ENCODE data around the gene PPP1R26.
"Not testable (repeated sequence)": the region's sequence is repeated elsewhere in the genome, so short reads cannot be mapped to it uniquely, and the experiment has no call there.

PPP1R26 gene, protein sequence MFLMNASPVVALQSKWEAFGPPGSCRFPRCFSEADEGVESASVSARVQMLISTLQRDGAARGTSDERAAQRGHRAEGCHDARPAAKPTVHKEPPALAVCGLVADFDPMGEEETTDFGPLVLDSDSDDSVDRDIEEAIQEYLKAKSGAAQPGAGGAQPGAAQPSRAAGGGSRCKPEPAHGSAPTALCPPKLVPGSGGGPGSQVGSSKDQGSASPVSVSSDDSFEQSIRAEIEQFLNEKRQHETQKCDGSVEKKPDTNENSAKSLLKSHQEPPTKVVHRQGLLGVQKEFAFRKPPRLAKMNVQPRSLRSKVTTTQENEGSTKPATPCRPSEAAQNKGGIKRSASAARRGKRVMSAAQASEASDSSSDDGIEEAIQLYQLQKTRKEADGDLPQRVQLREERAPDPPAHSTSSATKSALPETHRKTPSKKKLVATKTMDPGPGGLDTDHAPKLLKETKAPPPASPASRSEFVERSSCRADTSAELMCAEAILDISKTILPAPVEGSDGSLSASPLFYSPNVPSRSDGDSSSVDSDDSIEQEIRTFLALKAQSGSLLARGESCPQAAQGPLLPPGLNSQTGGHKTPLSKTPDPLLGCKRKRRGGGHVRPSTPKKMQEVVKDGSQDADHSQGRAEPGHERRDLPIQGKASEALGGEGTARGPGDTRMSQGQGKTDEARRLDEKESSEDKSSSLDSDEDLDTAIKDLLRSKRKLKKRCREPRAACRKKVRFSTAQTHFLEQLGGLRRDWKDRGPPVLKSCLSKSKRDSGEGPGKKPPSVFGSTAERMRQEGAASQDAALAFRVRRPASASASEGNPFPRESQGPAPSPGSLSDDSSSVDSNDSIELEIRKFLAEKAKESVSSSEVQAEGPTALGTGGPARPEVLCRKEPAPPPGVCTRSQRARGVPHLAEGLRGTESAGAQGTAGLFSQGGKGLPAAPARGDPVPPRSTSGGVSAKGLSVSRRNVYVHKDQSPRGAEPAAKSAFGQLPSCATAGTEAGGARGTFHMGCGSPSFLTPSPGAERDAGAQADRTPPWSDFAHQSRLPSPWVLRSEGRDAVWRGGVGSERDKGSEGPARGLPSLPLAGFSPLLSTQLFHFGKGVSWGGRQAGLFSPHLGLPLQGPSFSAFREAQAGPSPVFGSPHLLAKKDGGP (N-terminal part only)

DNA sequence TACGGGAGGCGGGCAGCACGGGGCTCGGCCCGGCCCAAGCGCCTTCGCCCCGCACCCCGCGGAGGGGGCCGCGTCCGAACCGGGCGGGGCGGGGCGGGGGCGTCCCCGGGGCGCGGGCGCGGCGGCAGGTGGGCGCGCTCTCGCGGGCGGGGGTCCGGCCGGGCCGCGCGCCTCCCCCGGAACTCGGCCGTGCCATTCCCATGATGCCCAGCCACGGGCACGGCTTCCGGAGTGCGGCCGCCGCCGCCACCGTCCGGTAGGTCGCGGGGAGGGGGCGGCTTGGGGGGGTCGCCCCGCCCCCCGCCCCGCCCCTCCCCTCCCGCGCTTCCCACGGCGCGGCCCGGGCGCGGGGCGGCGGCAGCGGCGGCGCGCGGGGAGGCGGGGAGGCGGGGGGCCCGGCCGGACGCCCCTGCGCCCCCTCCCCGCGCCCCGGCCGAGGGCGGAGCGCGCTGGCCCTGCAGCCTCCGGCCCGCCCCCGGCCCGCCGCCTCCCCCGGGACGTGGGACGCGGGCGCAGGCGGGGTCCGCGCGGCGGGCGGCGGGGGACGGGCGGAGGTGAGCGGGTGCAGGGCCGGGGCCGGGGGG, at the start of gene PPP1R26:
Gene PPP1R26 (plus strand): TSS at position 314 of the 584 bp plus-strand sequence. CDS start 4,729 bp downstream, outside the sequence.
- FAIRE-seq, result no peak

- no peak for FAIRE-seq
Measured at GRCh38 chr9:135437259-135437658, 42.3 kb upstream of the PPP1R26 start.

DNA sequence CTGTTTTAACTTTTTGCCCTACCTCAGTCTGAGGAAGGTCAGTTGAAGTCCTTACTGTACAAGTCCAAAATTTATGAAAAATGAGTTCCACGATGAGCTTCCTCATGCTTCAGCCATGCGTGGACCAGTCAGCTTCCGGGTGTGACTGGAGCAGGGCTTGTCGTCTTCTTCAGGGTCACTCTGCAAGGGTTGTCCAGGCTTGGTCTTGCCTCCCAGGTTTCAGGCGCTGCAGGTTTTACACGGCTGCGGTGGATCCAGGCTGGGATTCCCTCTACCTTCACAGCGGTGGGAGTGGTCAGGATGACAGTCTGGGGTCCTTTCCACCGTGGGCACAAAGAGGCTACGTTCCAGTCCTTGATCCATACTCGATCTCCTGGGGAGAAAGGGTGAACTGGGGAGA, 41.9 kb upstream of the PPP1R26 start:
- FAIRE-seq, result not testable (repeated sequence)

DNA sequence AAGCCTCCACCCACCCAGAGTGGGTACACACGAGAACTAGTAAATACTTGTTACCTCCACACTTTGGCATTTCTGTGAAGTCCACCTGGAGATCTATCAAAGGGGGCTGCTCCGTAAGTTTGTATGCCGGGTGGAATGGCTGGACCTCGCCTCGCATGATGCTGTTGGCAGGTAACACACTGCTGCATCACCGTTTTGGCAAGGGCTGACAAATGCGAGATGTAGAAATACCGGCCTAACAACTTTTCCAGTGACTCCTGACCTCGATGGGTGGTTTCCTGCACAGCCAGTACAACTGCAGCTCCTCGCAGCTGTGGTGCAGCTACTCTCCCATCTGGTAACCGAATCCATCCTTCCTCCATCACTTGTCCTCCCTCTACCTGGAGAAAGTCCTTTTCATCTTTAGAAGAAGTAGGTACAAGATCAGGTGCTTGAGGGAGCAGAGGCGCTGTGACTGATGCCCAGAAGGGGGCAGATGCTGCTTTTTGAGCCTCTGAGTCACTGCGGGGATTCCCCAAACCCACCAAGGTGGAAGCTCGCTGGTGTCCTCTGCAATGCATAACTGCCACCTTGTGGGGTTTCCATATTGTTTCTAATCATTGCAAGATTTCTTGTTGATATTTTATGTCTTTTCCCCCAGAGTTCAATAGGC, 40.9 kb upstream of the PPP1R26 start:
- FAIRE-seq, result not testable (repeated sequence)

GRCh38 chr9:135439514-135439913, 40.1 kb upstream of the PPP1R26 start:
- not testable (repeated sequence) for FAIRE-seq

- FAIRE-seq, result no peak
Measured at GRCh38 chr9:135439916-135440315, 39.7 kb upstream of the PPP1R26 start.

GRCh38 chr9:135440620-135441019, 39.0 kb upstream of the PPP1R26 start:
- FAIRE-seq, result no peak

GRCh38 chr9:135441105-135442071, 38.2 kb upstream of the PPP1R26 start:
- not testable (repeated sequence) for FAIRE-seq

- no peak for FAIRE-seq
Measured at GRCh38 chr9:135442075-135442474, 37.5 kb upstream of the PPP1R26 start.

- FAIRE-seq, result no peak
Measured at GRCh38 chr9:135443797-135444425, 35.7 kb upstream of the PPP1R26 start.

GRCh38 chr9:135447126-135447525, 32.5 kb upstream of the PPP1R26 start:
- FAIRE-seq, result no peak

GRCh38 chr9:135448663-135449100, 30.9 kb upstream of the PPP1R26 start:
- FAIRE-seq, result no peak

DNA sequence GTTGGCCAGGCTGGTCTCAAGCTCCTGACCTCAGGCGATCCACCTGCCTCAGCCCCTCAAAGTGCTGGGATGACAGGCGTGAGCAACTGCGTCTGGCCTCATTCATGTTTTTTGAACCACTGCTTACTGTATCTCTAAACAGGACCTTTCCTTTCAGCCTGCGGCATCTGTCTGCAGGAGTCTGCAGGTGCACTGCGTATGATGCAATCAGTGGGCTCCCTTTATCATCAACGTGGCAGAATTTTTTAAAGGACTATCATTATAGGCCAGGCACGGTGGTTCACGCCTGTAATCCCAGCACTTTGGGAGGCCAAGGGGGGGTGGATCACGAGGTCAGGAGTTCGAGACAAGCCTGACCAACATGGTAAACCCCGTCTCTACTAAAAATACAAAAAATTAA, 30.1 kb upstream of the PPP1R26 start:
- not testable (repeated sequence) for FAIRE-seq

DNA sequence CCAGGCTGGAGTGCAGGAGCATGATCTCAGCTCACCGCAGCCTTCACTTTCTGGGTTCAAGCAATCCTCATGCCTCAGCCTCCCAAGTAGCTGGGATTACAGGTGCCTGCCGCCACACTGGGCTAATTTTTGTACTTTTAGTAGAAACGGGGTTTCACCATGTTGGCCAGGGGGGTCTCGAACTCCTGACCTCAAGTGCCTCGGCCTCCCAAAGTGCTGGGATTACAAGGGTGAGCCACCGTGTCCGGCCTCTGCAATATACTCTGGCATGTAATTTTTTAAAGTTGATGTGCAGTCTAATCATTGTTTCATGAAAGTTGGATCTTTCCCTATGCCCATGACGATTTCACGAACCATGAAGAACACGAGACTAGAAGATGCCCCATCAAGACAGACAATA, 28.6 kb upstream of the PPP1R26 start:
- FAIRE-seq, result no peak

DNA sequence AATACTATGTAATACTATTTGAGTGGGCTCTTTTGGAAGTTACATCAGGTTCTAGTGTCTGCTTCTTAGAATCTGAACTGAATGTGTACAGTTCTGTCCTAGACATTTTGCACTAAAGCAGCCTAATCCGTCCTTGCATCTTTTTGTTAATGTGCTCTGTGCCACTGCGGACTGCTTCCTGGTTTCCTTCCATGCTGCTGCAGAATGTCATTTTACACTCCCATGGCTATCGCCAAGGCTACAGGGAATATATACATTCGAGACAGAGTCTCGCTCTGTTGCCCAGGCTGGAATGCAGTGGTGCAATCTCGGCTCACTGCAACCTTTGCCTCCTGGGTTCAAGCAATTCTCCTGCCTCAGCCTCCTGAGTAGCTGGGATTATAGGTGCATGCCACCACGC, 27.7 kb upstream of the PPP1R26 start:
- not testable (repeated sequence) for FAIRE-seq

DNA sequence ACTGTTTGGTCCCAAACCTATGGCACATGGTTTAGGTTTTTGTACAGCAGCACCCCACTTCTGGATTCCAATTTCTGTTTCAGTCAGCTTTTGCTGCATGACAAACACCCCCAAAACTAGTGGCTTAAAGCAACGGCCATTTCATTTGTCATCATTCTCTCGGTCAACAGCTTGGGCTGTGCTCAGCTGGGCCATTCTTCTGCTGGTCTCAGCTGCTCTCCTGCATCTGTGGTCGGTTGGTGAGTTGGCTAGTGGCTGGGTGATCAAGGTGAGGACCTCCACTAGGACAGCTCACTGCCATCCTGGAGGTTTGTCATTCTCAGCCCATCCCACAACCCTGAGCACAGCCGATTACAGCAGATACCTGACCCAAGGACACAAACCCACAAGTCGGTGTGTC, 24.8 kb upstream of the PPP1R26 start:
- FAIRE-seq, result no peak

GRCh38 chr9:135455401-135456030, 24.1 kb upstream of the PPP1R26 start:
- FAIRE-seq, result no peak

- no peak for FAIRE-seq
Measured at GRCh38 chr9:135456436-135457104, 23.0 kb upstream of the PPP1R26 start.

DNA sequence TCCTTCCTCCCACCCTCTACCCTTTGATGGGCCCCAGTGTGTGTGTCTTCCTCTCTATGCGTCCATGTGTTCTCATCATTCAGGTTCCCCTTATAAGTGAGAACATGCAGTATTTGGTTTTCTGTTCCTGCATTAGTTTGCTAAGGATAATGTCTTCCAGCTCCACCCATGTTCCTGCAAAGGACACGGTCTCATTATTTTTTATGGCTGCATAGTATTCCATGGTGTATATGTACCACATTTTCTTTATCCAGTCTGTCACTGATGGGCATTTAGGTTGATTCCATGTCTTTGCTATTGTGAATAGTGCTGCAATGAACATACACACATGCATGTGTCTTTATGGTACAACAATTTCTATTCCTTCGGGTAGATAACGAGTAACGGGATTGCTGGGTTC, 21.1 kb upstream of the PPP1R26 start:
- not testable (repeated sequence) for FAIRE-seq

Measured in islet of Langerhans (tissue), 1 donor.